GM20000 (cell line): ENCODE results near the gene FRZB.

Experiments
- DNase-seq: peaks from one replicate; pipeline ENCODE4 v3.0.0; 2012; ENCODE audit warnings: low spot score
- CTCF ChIP-seq: IDR thresholded peaks from 2 replicates; pipeline ENCODE4 v1.5.1; 2012; ENCODE audit warnings: mild to moderate bottlenecking, control low read depth; ENCODE audit errors: extremely low read depth, missing control alignments

The FRZB gene

DNA sequence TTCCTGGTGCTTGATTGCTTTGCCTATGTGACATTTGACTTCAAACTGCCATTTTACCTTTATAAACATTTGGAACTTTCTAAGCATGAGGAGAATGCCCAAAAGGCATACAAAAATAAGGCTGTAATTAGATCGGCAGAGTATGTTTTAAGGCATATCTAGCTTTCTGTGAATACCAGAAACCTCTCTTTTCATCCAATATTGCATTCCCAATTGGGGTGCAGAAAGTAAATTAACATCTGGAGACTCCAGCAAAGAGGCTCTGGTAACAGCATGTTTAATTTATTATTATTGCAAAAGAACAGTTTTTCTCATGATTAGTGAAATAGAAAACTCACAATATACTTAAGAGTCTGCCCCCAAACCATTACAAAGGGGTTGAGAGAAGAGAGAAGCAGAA is 32.1 kb downstream of the FRZB start:
- no peak for DNase-seq
- no peak for TF ChIP-seq CTCF

- DNase-seq: no peak
- TF ChIP-seq CTCF: no peak
Observed at GRCh38 chr2:182833084-182833854, 33.2 kb downstream of the FRZB start.

DNA sequence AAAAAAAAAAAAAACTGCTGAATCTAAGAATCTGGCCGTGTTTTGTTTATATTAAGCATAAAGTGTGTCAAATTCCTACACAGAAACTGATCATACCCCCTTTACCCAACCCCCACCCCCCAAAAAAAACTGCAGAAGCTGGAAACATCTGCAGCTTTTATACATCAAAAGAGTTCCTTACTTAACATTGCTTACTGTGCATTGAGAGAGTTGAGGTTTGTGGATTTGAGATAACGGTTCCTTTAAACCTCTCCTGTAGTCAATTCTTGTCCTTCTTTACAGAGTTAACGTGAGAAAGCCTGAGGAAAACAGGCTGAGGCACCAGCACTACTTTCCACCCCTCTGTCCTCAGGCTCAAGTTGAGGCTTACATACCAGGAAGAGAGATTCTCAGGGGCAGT is 34.5 kb downstream of the FRZB start:
- DNase-seq: no peak
- no peak for TF ChIP-seq CTCF

DNA sequence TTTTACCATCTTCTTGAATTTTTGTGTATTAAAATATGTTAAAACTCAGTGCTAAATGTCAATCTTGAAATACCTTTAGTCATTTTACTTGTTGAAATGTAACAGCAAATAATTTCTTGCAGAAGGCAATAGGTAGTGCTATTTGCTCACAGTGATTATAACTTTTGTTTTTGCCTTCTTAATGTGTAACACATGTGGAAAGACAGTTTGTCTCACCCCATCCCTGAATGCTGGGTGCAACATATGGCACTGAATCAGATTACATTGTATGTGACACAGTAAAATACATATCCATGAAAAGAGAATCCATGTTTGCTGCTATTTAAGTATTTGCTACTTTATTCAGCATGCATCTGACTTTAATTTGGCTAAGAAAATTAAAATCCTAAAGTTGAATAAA is 35.3 kb downstream of the FRZB start:
- no peak for DNase-seq
- TF ChIP-seq CTCF: no peak

DNA sequence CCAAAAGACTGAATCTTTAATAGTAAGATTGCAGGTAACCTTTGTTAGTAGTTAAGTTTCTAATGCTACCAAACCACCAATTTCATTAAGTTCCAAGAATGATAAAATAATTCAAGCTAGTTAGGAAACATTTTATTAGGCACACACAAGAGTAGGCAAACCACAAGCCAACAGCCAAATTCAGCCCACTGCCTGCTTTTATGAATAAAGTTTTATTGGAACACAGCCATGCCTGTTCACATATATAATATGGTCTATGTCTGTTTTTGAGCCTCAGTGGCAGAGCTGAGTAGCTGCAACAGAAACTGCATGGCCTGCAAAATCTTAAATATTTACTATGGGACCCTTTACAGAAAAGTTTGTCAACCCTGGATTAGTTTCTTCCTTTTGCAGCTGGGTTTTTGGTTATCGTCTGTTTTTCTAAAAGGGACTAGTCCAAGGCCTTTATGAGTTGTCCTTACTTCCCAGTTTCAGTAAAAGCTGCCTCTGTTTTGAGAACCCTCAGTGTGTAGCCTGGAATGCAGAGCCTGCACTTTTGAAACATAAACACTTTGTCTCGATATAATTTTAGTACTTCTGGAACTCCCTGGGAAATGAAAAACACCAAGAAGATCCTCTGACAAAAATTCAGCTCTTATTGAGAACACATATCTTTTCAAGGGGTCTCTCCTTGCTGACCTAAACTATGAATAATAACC is 39.1 kb downstream of the FRZB start:
- DNase-seq: no peak
- no peak for TF ChIP-seq CTCF

DNA sequence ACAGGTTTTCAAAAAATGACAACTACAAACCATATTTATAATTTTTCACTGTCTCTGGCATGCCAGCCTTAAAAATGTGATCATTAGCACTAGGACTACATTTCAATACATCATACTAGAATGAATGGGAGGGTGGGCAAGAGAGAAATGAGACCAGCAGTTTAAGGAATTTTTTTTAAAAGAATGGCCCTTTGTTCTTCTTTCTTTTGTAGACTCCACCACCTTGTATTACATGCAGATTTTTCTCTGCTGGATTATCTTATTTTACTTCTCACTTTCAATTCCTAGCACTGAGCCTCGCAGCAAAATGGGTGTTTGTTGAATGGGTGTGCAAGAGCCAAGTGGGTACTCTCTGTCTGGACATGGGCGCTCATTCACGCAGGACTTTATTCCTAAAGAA is 39.9 kb downstream of the FRZB start:
- no peak for TF ChIP-seq CTCF
- DNase-seq: no peak

DNA sequence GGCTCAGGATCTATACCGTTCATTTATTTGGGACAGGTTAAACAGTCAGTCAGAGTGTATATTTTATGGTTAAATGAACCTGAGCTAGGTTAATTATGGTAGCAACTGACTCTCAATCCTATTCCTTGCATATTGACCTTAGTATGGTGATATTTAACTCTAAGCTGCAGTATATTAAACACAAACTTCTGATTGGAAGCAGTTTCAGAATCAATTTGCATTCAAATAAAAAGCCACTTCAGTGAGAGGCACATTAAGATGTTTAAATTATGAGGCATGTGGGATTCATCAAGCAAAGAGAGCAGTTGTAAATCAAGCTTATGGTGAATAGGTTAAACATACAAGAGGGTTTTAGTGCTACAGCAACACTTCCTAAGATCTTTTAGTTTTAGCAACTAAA is 40.4 kb downstream of the FRZB start:
- TF ChIP-seq CTCF: no peak
- no peak for DNase-seq
